Measurements from ENCODE around the gene TEC. TPM values are rescaled to one million over a fixed set of nuclear protein-coding genes. Genes with fewer than 3 reads are reported as not detected.

TEC gene
- total RNA-seq, 6 donors from 2014 or later = 5.9 to 26.2 (median 10.1) TPM

DNA sequence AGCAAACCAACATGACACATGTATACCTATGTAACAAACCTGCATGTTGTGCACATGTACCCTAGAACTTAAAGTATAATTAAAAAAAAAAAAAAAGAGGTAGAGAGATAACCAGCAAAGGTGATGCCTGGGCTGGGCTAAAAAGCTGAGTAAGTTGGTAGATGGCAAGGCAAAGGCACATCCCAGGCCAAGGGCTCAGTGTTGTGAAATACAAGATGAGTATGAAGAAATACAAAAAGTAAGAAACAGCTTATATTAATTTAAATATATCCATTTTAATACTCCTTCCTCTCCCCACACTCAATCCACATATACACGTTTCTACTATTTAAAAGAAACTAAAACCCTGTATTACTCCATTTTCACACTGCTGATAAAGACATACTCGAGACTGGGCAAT lies 25.8 kb downstream of the TEC start:
- Histone ChIP-seq H3K9me3 (no peaks in the 10 kb centered on the region), H3K4me3 (no peak overlapping the region), H3K27ac (no peak overlapping the region), H3K4me1 (no peaks in the 10 kb centered on the region), H3K27me3 (no peaks in the 10 kb centered on the region), H3K36me3 (no peaks in the 10 kb centered on the region)
- ATAC-seq (ENCODE audit: low FRiP score in 2 of 2) (no peak), DNase-seq (no peak)
- TF ChIP-seq POLR2A (IDR thresholded peaks at IDR 0.05) (no peak), EP300 (IDR thresholded peaks at IDR 0.05) (no peak), POLR2AphosphoS5 (IDR thresholded peaks at IDR 0.05) (no peak)
- TF ChIP-seq, protein P1, sequence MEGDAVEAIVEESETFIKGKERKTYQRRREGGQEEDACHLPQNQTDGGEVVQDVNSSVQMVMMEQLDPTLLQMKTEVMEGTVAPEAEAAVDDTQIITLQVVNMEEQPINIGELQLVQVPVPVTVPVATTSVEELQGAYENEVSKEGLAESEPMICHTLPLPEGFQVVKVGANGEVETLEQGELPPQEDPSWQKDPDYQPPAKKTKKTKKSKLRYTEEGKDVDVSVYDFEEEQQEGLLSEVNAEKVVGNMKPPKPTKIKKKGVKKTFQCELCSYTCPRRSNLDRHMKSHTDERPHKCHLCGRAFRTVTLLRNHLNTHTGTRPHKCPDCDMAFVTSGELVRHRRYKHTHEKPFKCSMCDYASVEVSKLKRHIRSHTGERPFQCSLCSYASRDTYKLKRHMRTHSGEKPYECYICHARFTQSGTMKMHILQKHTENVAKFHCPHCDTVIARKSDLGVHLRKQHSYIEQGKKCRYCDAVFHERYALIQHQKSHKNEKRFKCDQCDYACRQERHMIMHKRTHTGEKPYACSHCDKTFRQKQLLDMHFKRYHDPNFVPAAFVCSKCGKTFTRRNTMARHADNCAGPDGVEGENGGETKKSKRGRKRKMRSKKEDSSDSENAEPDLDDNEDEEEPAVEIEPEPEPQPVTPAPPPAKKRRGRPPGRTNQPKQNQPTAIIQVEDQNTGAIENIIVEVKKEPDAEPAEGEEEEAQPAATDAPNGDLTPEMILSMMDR (IDR thresholded peaks at IDR 0.05) = no peak
- WGBS, 2 donors = 77 to 80% methylated on average over 2 of the region's 2 CpGs

DNA sequence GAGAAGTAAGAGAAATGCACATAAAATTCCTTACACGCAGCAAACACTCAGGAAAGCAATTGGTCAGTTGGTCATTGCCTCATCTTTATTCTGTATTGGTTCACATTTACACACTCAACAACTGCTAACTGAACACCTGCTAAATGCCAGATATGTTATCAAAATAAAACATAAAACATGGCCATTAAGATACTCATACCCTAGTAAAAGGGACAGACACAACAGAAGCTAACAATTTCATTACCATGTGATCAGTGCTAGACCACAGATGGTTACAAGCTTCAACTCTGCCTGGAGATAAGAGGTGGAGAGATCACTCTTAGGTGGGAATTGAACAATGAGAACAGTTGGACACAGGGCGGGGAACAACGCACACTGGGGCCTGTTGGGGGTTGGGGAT lies 26.2 kb downstream of the TEC start:
- Histone ChIP-seq H3K27me3 (no peaks in the 10 kb centered on the region), H3K4me1 (peaks cover 0 to under 1% (median 0%) of the 10 kb centered on the region in 4 donors), H3K4me3 (no peak overlapping the region), H3K9me3 (no peaks in the 10 kb centered on the region), H3K27ac (no peak overlapping the region), H3K36me3 (no peaks in the 10 kb centered on the region)
- TF ChIP-seq POLR2AphosphoS5 (IDR thresholded peaks at IDR 0.05) (no peak), POLR2A (IDR thresholded peaks at IDR 0.05) (no peak), EP300 (IDR thresholded peaks at IDR 0.05) (no peak)
- TF ChIP-seq, protein P1 (IDR thresholded peaks at IDR 0.05) = no peak
- no peak for ATAC-seq (ENCODE audit: low FRiP score in 2 of 2)
- 92 to 95% methylated on average over 3 of the region's 3 CpGs for WGBS, 2 donors
- no peak for DNase-seq

- ATAC-seq (ENCODE audit: low FRiP score in 2 of 2) (no peak), DNase-seq (no peak)
- H3K9me3 ChIP-seq = no peaks in the 10 kb centered on the region
- WGBS, 2 donors = 67 to 68% methylated on average over 1 of the region's 1 CpG
- H3K27me3 ChIP-seq = no peaks in the 10 kb centered on the region
- no peak overlapping the region for H3K4me3 ChIP-seq
- H3K36me3 ChIP-seq = no peaks in the 10 kb centered on the region
- peaks cover 0 to 7% (median 5%) of the 10 kb centered on the region in 4 donors for H3K4me1 ChIP-seq
- H3K27ac ChIP-seq = no peak overlapping the region
- TF ChIP-seq POLR2AphosphoS5 (IDR thresholded peaks at IDR 0.05) (no peak), POLR2A (IDR thresholded peaks at IDR 0.05) (no peak), EP300 (IDR thresholded peaks at IDR 0.05) (no peak)
- TF ChIP-seq, protein P1 (IDR thresholded peaks at IDR 0.05) = no peak
Measured at GRCh38 chr4:48242511-48243195, 27.0 kb downstream of the TEC start.

- WGBS, 2 donors = 91% methylated on average over 2 of the region's 2 CpGs
- Histone ChIP-seq H3K4me3 (no peak overlapping the region), H3K27ac (no peak overlapping the region), H3K9me3 (no peaks in the 10 kb centered on the region), H3K27me3 (no peaks in the 10 kb centered on the region), H3K4me1 (peaks cover 0 to 8% (median 5%) of the 10 kb centered on the region in 4 donors), H3K36me3 (no peaks in the 10 kb centered on the region)
- no peak for DNase-seq
- TF ChIP-seq EP300 (IDR thresholded peaks at IDR 0.05) (no peak), POLR2AphosphoS5 (IDR thresholded peaks at IDR 0.05) (no peak), POLR2A (IDR thresholded peaks at IDR 0.05) (no peak)
- TF ChIP-seq, protein P1 (IDR thresholded peaks at IDR 0.05) = no peak
- no peak for ATAC-seq (ENCODE audit: low FRiP score in 2 of 2)
Measured at GRCh38 chr4:48241731-48242130, 27.9 kb downstream of the TEC start.
